ENCODE measurements around the gene TRAT1. TPM values are rescaled to one million over a fixed set of nuclear protein-coding genes. Genes with fewer than 3 reads are reported as not detected.

TRAT1 gene
- total RNA-seq, 1 experiment from 2014 or later: not detected

GRCh38 chr3:108830381-108830780, 7.8 kb downstream of the TRAT1 start:
- intact Hi-C loops (cut with micrococcal nuclease; ENCODE audit: unreplicated experiment): no loop called here
- no peaks in the 10 kb centered on the region for H3K27me3 ChIP-seq (replicated peaks; ENCODE audit: insufficient read depth, low read depth, low read length, poor library complexity)
- no peak overlapping the region for H3K4me3 ChIP-seq (ENCODE audit: low read depth, low read length, poor library complexity, severe bottlenecking)
- no peak overlapping the region for H3K27ac ChIP-seq (ENCODE audit: low read depth, low read length, poor library complexity, severe bottlenecking)
- ChIA-PET POLR2A (ENCODE audit: low non-redundant PET) (no interaction called here), CTCF (no interaction called here)
- peaks cover 9% of the 10 kb centered on the region for H3K4me1 ChIP-seq (ENCODE audit: insufficient read depth, low read length, poor library complexity, severe bottlenecking)
- TF ChIP-seq EZH2 (IDR thresholded peaks at IDR 0.05; ENCODE audit: borderline replicate concordance, low read depth, low read length, poor library complexity, severe bottlenecking) (no peak), CTCF (conservative IDR thresholded peaks at IDR 0.05; ENCODE audit: low read depth, low read length) (no peak)
- no peaks in the 10 kb centered on the region for H3K9me3 ChIP-seq (ENCODE audit: low read depth, low read length, poor library complexity, severe bottlenecking)
- DNase-seq (ENCODE audit: low spot score): peak; percentile 33
- no TSS peak for BruUV-seq (replicated peaks)
- H3K36me3 ChIP-seq (ENCODE audit: insufficient read depth, low read length, poor library complexity, severe bottlenecking): no peaks in the 10 kb centered on the region

- Histone ChIP-seq H3K9me3 (ENCODE audit: low read depth, low read length, poor library complexity, severe bottlenecking) (no peaks in the 10 kb centered on the region), H3K27ac (ENCODE audit: low read depth, low read length, poor library complexity, severe bottlenecking) (no peak overlapping the region), H3K27me3 (replicated peaks; ENCODE audit: insufficient read depth, low read depth, low read length, poor library complexity) (no peaks in the 10 kb centered on the region), H3K4me3 (ENCODE audit: low read depth, low read length, poor library complexity, severe bottlenecking) (no peak overlapping the region), H3K4me1 (ENCODE audit: insufficient read depth, low read length, poor library complexity, severe bottlenecking) (peaks cover 9% of the 10 kb centered on the region), H3K36me3 (ENCODE audit: insufficient read depth, low read length, poor library complexity, severe bottlenecking) (no peaks in the 10 kb centered on the region)
- POLR2A ChIA-PET (ENCODE audit: low non-redundant PET): no interaction called here
- intact Hi-C loops (cut with micrococcal nuclease; ENCODE audit: unreplicated experiment): no loop called here
- no TSS peak for BruUV-seq (replicated peaks)
- CTCF ChIA-PET: interaction anchor here (0.7 kb wide), 1 partner anchor 66 kb away, joined by 6 read pairs; no protein-coding TSS in a partner anchor
- DNase-seq (ENCODE audit: low spot score): no peak
- TF ChIP-seq CTCF (conservative IDR thresholded peaks at IDR 0.05; ENCODE audit: low read depth, low read length) (no peak), EZH2 (IDR thresholded peaks at IDR 0.05; ENCODE audit: borderline replicate concordance, low read depth, low read length, poor library complexity, severe bottlenecking) (no peak)
These were observed 8.5 kb downstream of the TRAT1 start for GRCh38 chr3:108830991-108831614.

GRCh38 chr3:108833611-108834010, 11.0 kb downstream of the TRAT1 start:
- H3K4me3 ChIP-seq (ENCODE audit: low read depth, low read length, poor library complexity, severe bottlenecking): no peak overlapping the region
- BruUV-seq (replicated peaks): no TSS peak
- no peak for DNase-seq (ENCODE audit: low spot score)
- intact Hi-C loops (cut with micrococcal nuclease; ENCODE audit: unreplicated experiment): no loop called here
- H3K27me3 ChIP-seq (replicated peaks; ENCODE audit: insufficient read depth, low read depth, low read length, poor library complexity): no peaks in the 10 kb centered on the region
- POLR2A ChIA-PET (ENCODE audit: low non-redundant PET): no interaction called here
- no peak overlapping the region for H3K27ac ChIP-seq (ENCODE audit: low read depth, low read length, poor library complexity, severe bottlenecking)
- no peaks in the 10 kb centered on the region for H3K4me1 ChIP-seq (ENCODE audit: insufficient read depth, low read length, poor library complexity, severe bottlenecking)
- CTCF ChIA-PET: no interaction called here
- H3K36me3 ChIP-seq (ENCODE audit: insufficient read depth, low read length, poor library complexity, severe bottlenecking): no peaks in the 10 kb centered on the region
- no peak for TF ChIP-seq CTCF (conservative IDR thresholded peaks at IDR 0.05; ENCODE audit: low read depth, low read length)
- TF ChIP-seq EZH2 (IDR thresholded peaks at IDR 0.05; ENCODE audit: borderline replicate concordance, low read depth, low read length, poor library complexity, severe bottlenecking): no peak
- no peaks in the 10 kb centered on the region for H3K9me3 ChIP-seq (ENCODE audit: low read depth, low read length, poor library complexity, severe bottlenecking)
